Ammon's horn (tissue), 1 donor: ENCODE measurements around the gene NUDT12.

Source experiments
- DNase-seq: peaks from one replicate; pipeline ENCODE4 v3.0.0-alpha.2; 2016; ENCODE audit warnings: low spot score

The NUDT12 gene

GRCh38 chr5:103541114-103541513, 21.5 kb downstream of the NUDT12 start:
- no peak for DNase-seq

GRCh38 chr5:103539376-103540330, 22.9 kb downstream of the NUDT12 start:
- DNase-seq = no peak

GRCh38 chr5:103532086-103532734, 30.4 kb downstream of the NUDT12 start:
- no peak for DNase-seq

- no peak for DNase-seq
Measured at GRCh38 chr5:103526164-103526915, 36.2 kb downstream of the NUDT12 start.

- DNase-seq = no peak
Measured at GRCh38 chr5:103525361-103525760, 37.2 kb downstream of the NUDT12 start.

- DNase-seq = no peak
Measured at GRCh38 chr5:103523319-103523718, 39.3 kb downstream of the NUDT12 start.

GRCh38 chr5:103522586-103522985, 40.0 kb downstream of the NUDT12 start:
- DNase-seq = no peak

GRCh38 chr5:103519550-103519949, 43.0 kb downstream of the NUDT12 start:
- DNase-seq = no peak

- DNase-seq = no peak
Measured at GRCh38 chr5:103514371-103514770, 48.2 kb downstream of the NUDT12 start.

- no peak for DNase-seq
Measured at GRCh38 chr5:103513701-103514100, 48.9 kb downstream of the NUDT12 start.

- DNase-seq = no peak
Measured at GRCh38 chr5:103512500-103512899, 50.1 kb downstream of the NUDT12 start.

- no peak for DNase-seq
Measured at GRCh38 chr5:103511554-103511885, 51.1 kb downstream of the NUDT12 start.

GRCh38 chr5:103510851-103511553, 51.6 kb downstream of the NUDT12 start:
- no peak for DNase-seq

- no peak for DNase-seq
Measured at GRCh38 chr5:103505581-103506305, 56.8 kb downstream of the NUDT12 start.

- no peak for DNase-seq
Measured at GRCh38 chr5:103503066-103503465, 59.5 kb downstream of the NUDT12 start.

GRCh38 chr5:103502662-103503061, 59.9 kb downstream of the NUDT12 start:
- DNase-seq = no peak
